GM12878 (cell line): Measurements from ENCODE around the gene PLA2G4A. TPM values are rescaled to one million over a fixed set of nuclear protein-coding genes. Genes with fewer than 3 reads are reported as not detected.

Experiments used
- ATAC-seq: fragments of 200-7000 bp; cut with Tn5 transposase; 3 replicates; pipeline ENCODE4 v1.9.1; 2020; ENCODE audit warnings: mild to moderate bottlenecking, moderate library complexity
- BruUV-seq: library from RNA; stranded (reverse); fragments of 400-500 nt; replicated peaks from 2 replicates; lab custom pipeline; 2021; lab: Mats Ljungman, UMichigan
- CTCF ChIA-PET: fragments of 300-600 bp; sonication (Branson Sonifier 250); formaldehyde crosslinking; extraction: SDS; loops from one replicate; lab custom pipeline; 2021; ENCODE audit warnings: inconsistent platforms; lab: Yijun Ruan, JAX
- POLR2A ChIA-PET: fragments of 350-600 bp; formaldehyde crosslinking; extraction: SDS; loops from one replicate; lab custom pipeline; 2021; ENCODE audit warnings: inconsistent platforms; lab: Charles Lee
- RAD21 ChIA-PET: fragments of 300-600 bp; sonication (Branson Sonifier 250); formaldehyde crosslinking; loops from one replicate; lab custom pipeline; 2023; ENCODE audit warnings: antibody characterized with exemption; ENCODE audit not compliant: unreplicated experiment; lab: Charles Lee
- SMC1A ChIA-PET: fragments of 300-600 bp; sonication (Branson Sonifier 250); formaldehyde crosslinking; loops from one replicate; lab custom pipeline; 2023; ENCODE audit not compliant: unreplicated experiment, uncharacterized antibody; lab: Charles Lee
- DNase-seq: peaks from one replicate; pipeline ENCODE4 v3.0.0-alpha.2; 2011; ENCODE audit warnings: low read depth, low spot score
- FAIRE-seq: peaks from 3 replicates; lab custom pipeline; 2011; peaks lifted over from hg19 to GRCh38; lab: Jason Lieb, UNC
- H2AFZ ChIP-seq: 2 replicates; pipeline ENCODE4 v1.6.0; 2011; ENCODE audit warnings: low read depth, low read length, control low read depth; ENCODE audit not compliant: control insufficient read depth
- H3K27ac ChIP-seq: 2 replicates; pipeline ENCODE4 v1.5.1; 2011; ENCODE audit warnings: control low read depth; ENCODE audit not compliant: control insufficient read depth, insufficient read depth
- H3K27me3 ChIP-seq, 2 experiments: replicated peaks in 1 of 2; 2 replicates each; pipeline versions ENCODE4 v1.6.0 to v1.6.1; 2011; ENCODE audit warnings: low read length in 1 of 2; ENCODE audit not compliant: control insufficient read depth in 2 of 2, insufficient read depth in 2 of 2
- H3K36me3 ChIP-seq, 2 experiments: 2 replicates each; pipeline ENCODE4 v1.5.1; 2011; ENCODE audit warnings: low read length in 1 of 2; ENCODE audit not compliant: control insufficient read depth in 2 of 2, insufficient read depth in 2 of 2
- H3K4me1 ChIP-seq: 2 replicates; pipeline ENCODE4 v1.6.1; 2011; ENCODE audit warnings: mild to moderate bottlenecking, low read length, moderate library complexity, mixed read lengths; ENCODE audit not compliant: control insufficient read depth, insufficient read depth
- H3K4me2 ChIP-seq: 2 replicates; pipeline ENCODE4 v1.6.0; 2011; ENCODE audit warnings: control low read depth; ENCODE audit not compliant: control insufficient read depth, insufficient read depth
- H3K4me3 ChIP-seq: fragments of 200-600 bp; sonication (generic); 2 replicates; pipeline ENCODE4 v1.5.1; 2016
- H3K79me2 ChIP-seq: 2 replicates; pipeline ENCODE4 v1.6.0; 2011; ENCODE audit warnings: low read length; ENCODE audit not compliant: control insufficient read depth, insufficient read depth
- H3K9ac ChIP-seq: 2 replicates; pipeline ENCODE4 v1.8.0; 2011; ENCODE audit warnings: low read length, control low read depth, mixed read lengths; ENCODE audit not compliant: control insufficient read depth, insufficient read depth
- H3K9me3 ChIP-seq: replicated peaks from 3 replicates; pipeline ENCODE4 v1.5.1; 2011; ENCODE audit warnings: mild to moderate bottlenecking, low read length; ENCODE audit not compliant: control insufficient read depth, insufficient read depth
- H4K20me1 ChIP-seq: 2 replicates; pipeline ENCODE4 v1.6.0; 2011; ENCODE audit not compliant: control insufficient read depth, insufficient read depth
- ATF3 ChIP-seq: IDR thresholded peaks from 2 replicates; pipeline ENCODE4 v1.6.1; 2011; ENCODE audit warnings: low read depth, mild to moderate bottlenecking, low read length, moderate library complexity, borderline replicate concordance; ENCODE audit errors: extremely low read depth
- BCLAF1 ChIP-seq: fragments of 450-650 bp; IDR thresholded peaks from 2 replicates; pipeline ENCODE4 v1.6.1; 2017; ENCODE audit warnings: antibody characterized with exemption, mild to moderate bottlenecking, moderate library complexity
- CBX5 ChIP-seq: sonication (generic); IDR thresholded peaks from 2 replicates; pipeline ENCODE4 v1.6.1; 2016; ENCODE audit warnings: low read depth, moderate library complexity, mild to moderate bottlenecking, inconsistent platforms
- CHD1 ChIP-seq: IDR thresholded peaks from 2 replicates; pipeline ENCODE4 v1.6.1; 2012; ENCODE audit warnings: low read depth, low read length, improper control_type of control experiment
- SREBF2 ChIP-seq: IDR thresholded peaks from 2 replicates; pipeline ENCODE4 v1.6.1; 2012; ENCODE audit warnings: mild to moderate bottlenecking, low read length
- TCF12 ChIP-seq: IDR thresholded peaks from 2 replicates; pipeline ENCODE4 v1.6.1; 2011; ENCODE audit warnings: low read depth, mild to moderate bottlenecking, low read length
- WGBS: methylation state at CpG from one replicate; pipeline ENCODE4 v1.1.6; 2016; ENCODE audit warnings: low lambda C conversion rate; ENCODE audit not compliant: insufficient replicate concordance, insufficient coverage; ENCODE audit errors: missing lambda C conversion rate; 5-methylcytosine and 5-hydroxymethylcytosine counted together
- in situ Hi-C: fragments of 300-500 bp; cut with MboI; formaldehyde crosslinking; loops from 9 replicates; pipeline ENCODE4 v1.14.3; 2018; ENCODE audit warnings: mixed read lengths
- intact Hi-C: fragments of 100-400 bp; cut with micrococcal nuclease; formaldehyde crosslinking; loops from one replicate; pipeline ENCODE4 v1.14.2; 2022; ENCODE audit not compliant: unreplicated experiment
- polyA plus RNA-seq, 11 experiments: library from polyadenylated mRNA; depleted of rRNA in 4 of 11; unstranded in 6 of 11; stranded (reverse) in 5 of 11; fragments of >200 nt; fragmentation: Nextera tagmentation in 4 of 11; fragmentation: Illumina TruSeq in 1 of 11; extraction: Ambion mirVana in 4 of 11; extraction: Trizol in 1 of 11; gene quantifications; 1 replicate in 1 of 11; 2 replicates in 10 of 11; pipeline versions ENCODE4 v1.2.1 to v1.2.3, GENCODE V29; 2011 to 2016; ENCODE audit warnings: inconsistent platforms in 2 of 11, missing spikeins in 2 of 11, low read depth in 1 of 11
- total RNA-seq, 4 experiments: library from RNA; depleted of rRNA in 3 of 4; stranded (reverse); fragments of >200 nt in 3 of 4; fragmentation: Illumina TruSeq in 1 of 4; extraction: Trizol in 1 of 4; gene quantifications; 2 replicates each; pipeline versions ENCODE4 v1.2.1 to v1.2.3, GENCODE V29; 2013 to 2021
- TF ChIP-seq, protein P1 (sequence below): IDR thresholded peaks from 2 replicates; pipeline ENCODE4 v1.6.1; 2012; ENCODE audit warnings: low read depth, low read length, improper control_type of control experiment

PLA2G4A gene
- total and polyA plus RNA-seq, 10 of the 15 experiments (the other 5 are each of a cell fraction or from before 2014, with no cell fraction given): 0.70 to 3.3 (median 1.5) TPM; not detected in 1

DNA sequence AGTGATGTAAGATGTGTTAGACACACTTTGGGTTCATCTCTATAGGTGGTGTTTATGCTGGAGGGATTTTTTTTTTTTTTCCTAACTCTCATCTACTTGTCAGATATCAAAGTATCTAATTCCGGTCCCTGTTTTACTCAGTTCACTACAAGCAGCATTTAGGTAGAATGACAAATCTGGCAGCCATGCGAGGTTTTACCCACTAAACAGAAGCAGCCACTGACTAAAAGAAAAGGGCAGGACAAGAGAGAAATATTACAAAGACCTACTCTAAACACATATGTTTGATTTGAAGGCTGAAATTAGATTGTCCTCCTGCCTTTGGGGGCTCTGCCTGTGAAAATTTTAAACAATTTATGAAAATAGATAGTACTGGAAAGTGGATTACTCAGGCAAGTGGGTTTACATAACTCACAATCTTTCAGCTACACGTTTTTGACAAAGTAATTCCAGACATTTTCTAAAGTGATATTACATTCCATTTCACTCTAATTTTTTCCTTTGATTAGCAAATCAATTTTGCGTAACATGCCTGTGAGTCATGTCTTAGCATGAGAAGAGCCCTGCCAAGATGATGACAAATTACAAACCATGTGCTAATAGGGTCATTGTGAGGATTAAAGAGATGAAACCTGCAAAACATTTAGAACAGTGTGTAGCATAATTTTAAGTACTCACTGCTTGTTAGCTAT is 172.6 kb downstream of the PLA2G4A start:
- ChIA-PET CTCF (no interaction called here), RAD21 (no interaction called here), SMC1A (interaction anchor here (1.0 kb wide), 1 partner anchor 9 kb away, joined by 3 read pairs; no protein-coding TSS in a partner anchor), POLR2A (no interaction called here)
- TF ChIP-seq, protein P1, sequence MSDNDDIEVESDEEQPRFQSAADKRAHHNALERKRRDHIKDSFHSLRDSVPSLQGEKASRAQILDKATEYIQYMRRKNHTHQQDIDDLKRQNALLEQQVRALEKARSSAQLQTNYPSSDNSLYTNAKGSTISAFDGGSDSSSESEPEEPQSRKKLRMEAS: no peak
- TF ChIP-seq SREBF2: no peak
- intact Hi-C loops (no loop called here), in situ Hi-C loops (no loop called here)
- no peak overlapping the region for H3K27ac ChIP-seq
- no peaks in the 10 kb centered on the region for H3K9me3 ChIP-seq
- H3K4me1 ChIP-seq: no peaks in the 10 kb centered on the region
- BruUV-seq: no TSS peak
- ATAC-seq (no peak), FAIRE-seq (no peak), DNase-seq (no peak)
- no peaks in the 10 kb centered on the region for H3K36me3 ChIP-seq
- H3K4me2 ChIP-seq: no peak overlapping the region
- 43% methylated on average over 4 of the region's 4 CpGs for WGBS
- H3K4me3 ChIP-seq: no peak overlapping the region
- H3K9ac ChIP-seq: no peak overlapping the region
- no peaks in the 10 kb centered on the region for H3K27me3 ChIP-seq
- no peaks in the 10 kb centered on the region for H3K79me2 ChIP-seq
- H2AFZ ChIP-seq: no peak overlapping the region
- no peaks in the 10 kb centered on the region for H4K20me1 ChIP-seq

DNA sequence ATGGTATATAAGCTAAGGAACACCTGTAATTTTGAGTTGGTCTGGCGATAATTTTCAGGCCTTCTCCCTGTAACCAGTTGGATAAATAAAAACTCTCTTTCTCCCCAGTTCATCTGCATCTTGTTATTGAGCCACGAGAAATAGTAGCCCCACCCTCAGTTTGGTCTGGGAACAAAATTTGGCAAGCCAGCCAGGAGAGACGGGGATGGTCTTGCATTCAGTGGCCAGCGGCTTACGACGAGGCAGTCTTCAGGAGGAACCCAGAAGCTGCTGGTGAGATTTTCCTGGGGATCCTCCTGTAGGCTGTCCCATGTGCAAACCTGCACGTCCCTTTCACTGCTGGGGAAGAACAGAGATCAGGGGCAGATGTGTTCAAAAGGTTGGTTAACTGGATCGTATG is 174.6 kb downstream of the PLA2G4A start:
- 33% methylated on average over 8 of the region's 8 CpGs for WGBS
- SMC1A ChIA-PET: no interaction called here
- in situ Hi-C loops: no loop called here
- BruUV-seq: no TSS peak
- DNase-seq: no peak
- H3K27ac ChIP-seq: no peak overlapping the region
- no peaks in the 10 kb centered on the region for H3K4me1 ChIP-seq
- no peaks in the 10 kb centered on the region for H3K9me3 ChIP-seq
- ATAC-seq: no peak
- CTCF ChIA-PET: no interaction called here
- H3K4me2 ChIP-seq: no peak overlapping the region
- intact Hi-C loops: no loop called here
- FAIRE-seq: no peak
- no peak overlapping the region for H3K4me3 ChIP-seq
- H3K36me3 ChIP-seq: no peaks in the 10 kb centered on the region
- no peaks in the 10 kb centered on the region for H3K79me2 ChIP-seq
- POLR2A ChIA-PET: no interaction called here
- H3K27me3 ChIP-seq: no peaks in the 10 kb centered on the region
- H2AFZ ChIP-seq: no peak overlapping the region
- H3K9ac ChIP-seq: no peak overlapping the region
- H4K20me1 ChIP-seq: no peaks in the 10 kb centered on the region
- RAD21 ChIA-PET: no interaction called here
- TF ChIP-seq CHD1 (no peak), BCLAF1 (no peak), TCF12 (no peak), CBX5 (no peak), ATF3 (no peak)
